Cardiac fibroblast (primary cell): ENCODE results near the gene AP1M2.

Experiments used
- DNase-seq, 2 donors: peaks; one replicate each; pipeline versions ENCODE4 v3.0.0 to v3.0.0-alpha.2; 2010; ENCODE audit warnings: low read depth in 2 of 2
- H3K4me3 ChIP-seq, 2 donors: replicated peaks in 1 of 2; 1 replicate in 1 of 2; 2 replicates in 1 of 2; pipeline ENCODE4 v1.5.1; 2011; ENCODE audit warnings: low read depth in 2 of 2, low read length in 2 of 2, mild to moderate bottlenecking in 2 of 2, moderate library complexity in 1 of 2
- CTCF ChIP-seq: IDR thresholded peaks from one replicate; pipeline ENCODE4 v1.5.1; 2011; ENCODE audit warnings: low read depth, mild to moderate bottlenecking, low read length, inconsistent platforms

AP1M2 gene

GRCh38 chr19:10602330-10603083 is 15.4 kb upstream of the AP1M2 start:
- H3K4me3 ChIP-seq = peak overlapping the region; percentile 96 to 99
- TF ChIP-seq CTCF = no peak
- peak; percentile 71 to 79 for DNase-seq

GRCh38 chr19:10601999-10602329 is 14.9 kb upstream of the AP1M2 start:
- TF ChIP-seq CTCF = no peak
- no peak for DNase-seq
- no peak overlapping the region for H3K4me3 ChIP-seq

GRCh38 chr19:10600149-10600548 is 13.0 kb upstream of the AP1M2 start:
- no peak for TF ChIP-seq CTCF
- H3K4me3 ChIP-seq = no peak overlapping the region
- no peak for DNase-seq

- no peak for TF ChIP-seq CTCF
- H3K4me3 ChIP-seq = no peak overlapping the region
- DNase-seq = peak in 1 of 2 donors; percentile 42
Observed at GRCh38 chr19:10593820-10594637, 6.9 kb upstream of the AP1M2 start.

GRCh38 chr19:10593148-10593547 is 6.0 kb upstream of the AP1M2 start:
- no peak overlapping the region for H3K4me3 ChIP-seq
- no peak for DNase-seq
- TF ChIP-seq CTCF = no peak

GRCh38 chr19:10587839-10588150 is 683 bp upstream of the AP1M2 start:
- no peak for TF ChIP-seq CTCF

More at GRCh38 chr19:10587839-10588150, 683 bp upstream of the AP1M2 start:
- DNase-seq = no peak
- H3K4me3 ChIP-seq = no peak overlapping the region
